ENCODE data around the gene CYP11A1.

CYP11A1 gene

GRCh38 chr15:74387141-74387541 is 19.7 kb upstream of the CYP11A1 start:
- DNase-seq: no peak

DNA sequence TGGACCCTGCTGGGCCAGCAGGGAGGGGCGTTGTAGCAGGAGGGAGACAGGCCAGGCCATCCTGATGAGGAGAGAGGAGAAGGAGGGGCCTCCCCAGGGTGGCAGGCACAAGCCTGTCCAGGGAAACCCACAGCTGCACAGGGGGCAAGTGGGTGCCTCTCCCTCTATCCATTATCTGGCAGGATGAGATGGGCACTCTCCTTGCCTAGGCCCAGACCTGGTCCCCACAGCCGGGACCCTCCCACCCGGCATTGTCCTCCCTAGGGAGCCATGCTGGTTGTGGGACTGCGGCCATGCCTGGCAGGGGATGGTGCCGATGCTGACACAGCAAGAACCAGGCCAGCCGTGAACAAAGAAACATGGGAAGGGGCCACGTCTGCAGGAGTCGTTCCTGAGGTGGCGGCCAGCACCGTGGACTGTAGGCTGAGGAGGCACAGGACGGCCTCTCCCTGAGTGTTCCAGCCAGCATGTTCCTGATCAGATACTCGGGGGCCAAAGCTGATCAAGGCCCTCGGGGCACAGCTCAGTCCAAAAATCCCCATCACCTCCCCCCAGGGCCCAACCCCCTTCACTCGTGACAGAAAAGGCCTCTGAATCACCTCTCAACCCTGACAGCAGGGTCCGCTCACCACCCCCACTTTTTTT is 19.2 kb upstream of the CYP11A1 start:
- DNase-seq: no peak

DNA sequence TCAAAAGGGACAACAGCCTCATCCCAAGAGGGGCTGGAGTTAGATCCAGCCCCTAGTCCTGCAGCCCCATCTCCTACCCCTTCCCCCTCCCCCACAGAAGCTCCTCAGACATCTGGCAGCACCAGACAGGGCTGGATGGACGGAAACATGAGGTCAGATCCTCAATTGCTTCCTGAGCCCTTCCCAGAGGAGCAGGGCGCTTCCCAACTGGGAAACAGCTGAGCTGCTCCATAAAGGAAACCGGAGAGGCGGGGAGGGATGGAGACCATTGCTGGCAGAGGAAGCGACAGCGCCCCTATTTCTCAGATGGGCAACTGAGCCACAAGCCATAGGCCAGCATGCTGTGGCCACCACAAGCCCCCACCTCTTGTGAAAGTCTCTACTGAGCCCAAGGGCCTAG is 18.3 kb upstream of the CYP11A1 start:
- no peak for DNase-seq

GRCh38 chr15:74384881-74385643 is 17.6 kb upstream of the CYP11A1 start:
- DNase-seq: peak; percentile 38

- no peak for DNase-seq
Measured at GRCh38 chr15:74384566-74384880, 17.1 kb upstream of the CYP11A1 start.

GRCh38 chr15:74383695-74384565 is 16.5 kb upstream of the CYP11A1 start:
- no peak for DNase-seq

GRCh38 chr15:74383286-74383685 is 15.8 kb upstream of the CYP11A1 start:
- no peak for DNase-seq

GRCh38 chr15:74382004-74382816 is 14.8 kb upstream of the CYP11A1 start:
- DNase-seq: peak; percentile 26

- no peak for DNase-seq
Measured at GRCh38 chr15:74381481-74381880, 14.0 kb upstream of the CYP11A1 start.

DNA sequence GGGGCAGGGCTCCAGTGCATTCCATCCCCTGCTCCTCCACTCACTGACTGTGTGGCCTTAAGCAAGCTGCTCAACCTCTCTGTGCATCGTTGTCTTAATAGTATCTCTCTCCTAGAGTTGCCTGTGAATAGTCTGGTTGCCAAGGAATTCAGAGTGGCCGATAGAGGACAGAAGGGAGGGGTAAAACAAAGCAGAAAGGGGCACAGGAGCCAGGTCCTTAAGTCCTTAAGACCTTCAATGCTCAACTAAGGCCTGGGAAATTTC is 13.7 kb upstream of the CYP11A1 start:
- DNase-seq: no peak

DNA sequence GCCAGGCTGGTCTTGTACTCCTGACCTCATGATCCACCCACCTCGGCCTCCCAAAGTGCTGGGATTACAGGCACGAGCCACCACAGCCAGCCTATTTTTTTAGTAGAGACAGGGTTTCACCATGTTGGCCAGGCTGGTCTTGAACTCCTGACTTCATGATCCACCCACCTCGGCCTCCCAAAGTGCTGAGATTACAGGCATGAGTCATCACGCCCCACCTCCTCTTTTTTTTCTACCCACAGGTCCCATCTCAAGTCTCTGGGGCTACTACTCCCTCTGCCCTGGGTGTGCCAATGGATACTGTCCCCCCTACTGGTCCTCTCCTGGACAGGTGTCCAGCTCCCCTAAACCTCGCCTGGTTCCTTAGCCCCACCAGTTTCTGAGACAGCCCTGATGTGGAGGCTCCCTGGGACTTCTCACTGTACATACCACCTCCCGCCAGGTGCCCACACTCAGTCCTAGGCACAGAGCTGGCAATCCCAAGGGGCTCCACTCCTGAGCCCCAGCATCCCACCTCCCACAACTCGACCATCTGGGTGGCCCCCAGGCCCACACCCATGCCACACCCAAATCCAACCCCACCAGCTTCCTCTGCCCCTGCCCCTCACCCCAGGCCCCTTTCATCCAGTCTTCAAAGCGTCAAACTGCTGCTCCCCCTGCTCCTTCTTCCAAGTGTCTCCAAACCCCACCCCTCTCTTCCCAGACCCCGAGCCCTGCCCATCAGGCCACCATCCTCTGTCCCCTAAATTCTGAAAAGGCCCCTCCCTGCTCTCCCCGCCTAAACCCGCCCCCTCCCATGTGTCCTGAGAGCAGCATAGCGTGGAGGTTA is 13.1 kb upstream of the CYP11A1 start:
- no peak for DNase-seq

DNA sequence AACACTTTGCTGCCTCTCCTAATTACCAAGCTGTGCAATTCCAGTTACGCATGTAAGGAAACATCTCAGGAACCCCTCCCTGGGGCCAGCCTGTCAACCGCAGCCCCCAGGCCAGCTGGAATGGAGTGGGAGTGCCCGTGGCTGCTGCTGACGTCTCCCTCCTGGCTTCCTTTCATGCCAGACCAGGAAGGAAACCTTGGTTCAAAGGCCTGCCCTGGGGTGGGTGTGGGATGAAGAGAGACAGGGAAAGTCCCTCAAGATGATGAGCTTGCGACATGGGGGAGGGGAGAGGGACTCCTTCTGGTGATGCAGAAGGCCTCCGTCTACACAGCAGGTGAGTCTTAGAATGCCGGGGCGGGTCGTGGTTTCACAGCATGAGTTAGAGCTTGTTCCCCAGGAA is 11.4 kb upstream of the CYP11A1 start:
- no peak for DNase-seq

GRCh38 chr15:74377831-74378766 is 10.7 kb upstream of the CYP11A1 start:
- no peak for DNase-seq

- no peak for DNase-seq
Measured at GRCh38 chr15:74376825-74377581, 9.6 kb upstream of the CYP11A1 start.

DNA sequence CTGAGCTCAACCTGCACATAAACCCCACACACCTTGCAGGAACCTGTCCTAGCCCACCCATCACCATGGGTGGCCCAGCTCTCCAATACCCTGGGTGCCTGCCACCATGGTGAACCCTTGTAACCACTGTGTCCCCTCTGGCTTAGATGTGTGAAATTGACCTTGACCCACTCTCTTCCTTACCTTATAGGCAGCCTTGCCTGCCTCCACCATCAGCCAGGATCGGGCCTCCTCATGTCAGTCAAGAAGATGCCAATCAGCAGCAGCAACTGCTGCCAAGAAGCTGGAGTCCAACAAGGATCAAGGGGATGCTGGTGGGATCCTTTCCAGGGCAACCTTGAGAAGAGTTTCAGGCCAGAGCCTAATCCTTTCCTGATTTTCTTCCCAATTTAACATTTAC is 8.8 kb upstream of the CYP11A1 start:
- DNase-seq: no peak

- DNase-seq: peak; percentile 56
Measured at GRCh38 chr15:74375303-74375693, 7.9 kb upstream of the CYP11A1 start.

GRCh38 chr15:74374648-74375302 is 7.3 kb upstream of the CYP11A1 start:
- DNase-seq: no peak

GRCh38 chr15:74373731-74374647 is 6.5 kb upstream of the CYP11A1 start:
- peak; percentile 87 for DNase-seq
